Trophoblast cell (in vitro differentiated cells and primary cell): ENCODE measurements around the gene SPANXN4.

ENCODE experiments used
- DNase-seq, 2 donors: peaks; one replicate each; pipeline ENCODE4 v3.0.0-alpha.2; 2016
- H2AFZ ChIP-seq: 2 replicates; pipeline ENCODE4 v1.6.1; 2013; ENCODE audit warnings: low read length, moderate library complexity, mild to moderate bottlenecking; ENCODE audit not compliant: insufficient read depth, poor library complexity
- H2AK5ac ChIP-seq: 2 replicates; pipeline ENCODE4 v1.6.1; 2013; ENCODE audit warnings: mild to moderate bottlenecking, low read length
- H2BK120ac ChIP-seq: 2 replicates; pipeline ENCODE4 v1.6.1; 2013; ENCODE audit warnings: low read length, mild to moderate bottlenecking, moderate library complexity; ENCODE audit not compliant: insufficient read depth, poor library complexity
- H2BK12ac ChIP-seq: 2 replicates; pipeline ENCODE4 v1.6.1; 2013; ENCODE audit warnings: mild to moderate bottlenecking, low read length, moderate library complexity
- H2BK5ac ChIP-seq: 2 replicates; pipeline ENCODE4 v1.6.1; 2013; ENCODE audit warnings: low read length, low read depth, moderate library complexity, mild to moderate bottlenecking; ENCODE audit not compliant: poor library complexity
- H3K14ac ChIP-seq: 2 replicates; pipeline ENCODE4 v1.6.1; 2013; ENCODE audit warnings: mild to moderate bottlenecking, low read length
- H3K18ac ChIP-seq: 2 replicates; pipeline ENCODE4 v1.6.1; 2013; ENCODE audit warnings: mild to moderate bottlenecking, low read length
- H3K23ac ChIP-seq: 2 replicates; pipeline ENCODE4 v1.6.1; 2013; ENCODE audit warnings: low read length
- H3K27ac ChIP-seq: 2 replicates; pipeline ENCODE4 v1.5.1; 2013; ENCODE audit warnings: low read depth, mild to moderate bottlenecking, inconsistent platforms, low read length, moderate library complexity
- H3K27me3 ChIP-seq: 2 replicates; pipeline ENCODE4 v1.6.1; 2013; ENCODE audit warnings: inconsistent platforms, mild to moderate bottlenecking, low read length, moderate library complexity; ENCODE audit not compliant: insufficient read depth
- H3K36me3 ChIP-seq, 2 experiments: 1 replicate in 1 of 2; 2 replicates in 1 of 2; pipeline ENCODE4 v1.6.1; 2013; ENCODE audit warnings: low read length in 2 of 2, mild to moderate bottlenecking in 2 of 2, moderate library complexity in 1 of 2; ENCODE audit not compliant: insufficient read depth in 2 of 2, control insufficient read depth in 1 of 2
- H3K4ac ChIP-seq: 2 replicates; pipeline ENCODE4 v1.6.1; 2013; ENCODE audit warnings: low read depth, mild to moderate bottlenecking, low read length, moderate library complexity
- H3K4me1 ChIP-seq, 2 experiments: 1 replicate in 1 of 2; 2 replicates in 1 of 2; pipeline ENCODE4 v1.6.1; 2013; ENCODE audit warnings: low read length in 2 of 2, mild to moderate bottlenecking in 2 of 2, moderate library complexity in 1 of 2; ENCODE audit not compliant: insufficient read depth in 2 of 2, control insufficient read depth in 1 of 2
- H3K4me2 ChIP-seq: 2 replicates; pipeline ENCODE4 v1.6.1; 2013; ENCODE audit warnings: inconsistent platforms, mild to moderate bottlenecking, low read length, moderate library complexity
- H3K4me3 ChIP-seq: 2 replicates; pipeline ENCODE4 v1.5.1; 2013; ENCODE audit warnings: mild to moderate bottlenecking, low read depth, low read length, inconsistent platforms
- H3K79me1 ChIP-seq: one replicate; pipeline ENCODE4 v1.6.1; 2013; ENCODE audit warnings: low read length
- H3K79me2 ChIP-seq: 2 replicates; pipeline ENCODE4 v1.6.1; 2013; ENCODE audit warnings: low read length, mild to moderate bottlenecking; ENCODE audit not compliant: control insufficient read depth, insufficient read depth, poor library complexity
- H3K9ac ChIP-seq: 2 replicates; pipeline ENCODE4 v1.6.1; 2013; ENCODE audit warnings: mild to moderate bottlenecking, low read length
- H3K9me3 ChIP-seq: 2 replicates; pipeline ENCODE4 v1.6.1; 2013; ENCODE audit warnings: low read depth, mild to moderate bottlenecking, control low read depth, inconsistent platforms, low read length; ENCODE audit not compliant: insufficient read depth
- H4K12ac ChIP-seq: 2 replicates; pipeline ENCODE4 v1.6.1; 2013; ENCODE audit warnings: low read depth, mild to moderate bottlenecking, low read length, moderate library complexity
- H4K8ac ChIP-seq: 2 replicates; pipeline ENCODE4 v1.6.1; 2013; ENCODE audit warnings: low read depth, mild to moderate bottlenecking, low read length, moderate library complexity
- H4K91ac ChIP-seq: one replicate; pipeline ENCODE4 v1.6.1; 2013; ENCODE audit warnings: low read depth, mild to moderate bottlenecking, low read length, moderate library complexity
- WGBS: extraction: QIAGEN DNeasy Blood & Tissue Kit; methylation state at CpG from one replicate; pipeline ENCODE4 v1.1.7; 2013; ENCODE audit warnings: missing lambda C conversion rate; ENCODE audit not compliant: insufficient read length, insufficient coverage; ENCODE audit errors: extremely low coverage; 5-methylcytosine and 5-hydroxymethylcytosine counted together

Gene SPANXN4

DNA sequence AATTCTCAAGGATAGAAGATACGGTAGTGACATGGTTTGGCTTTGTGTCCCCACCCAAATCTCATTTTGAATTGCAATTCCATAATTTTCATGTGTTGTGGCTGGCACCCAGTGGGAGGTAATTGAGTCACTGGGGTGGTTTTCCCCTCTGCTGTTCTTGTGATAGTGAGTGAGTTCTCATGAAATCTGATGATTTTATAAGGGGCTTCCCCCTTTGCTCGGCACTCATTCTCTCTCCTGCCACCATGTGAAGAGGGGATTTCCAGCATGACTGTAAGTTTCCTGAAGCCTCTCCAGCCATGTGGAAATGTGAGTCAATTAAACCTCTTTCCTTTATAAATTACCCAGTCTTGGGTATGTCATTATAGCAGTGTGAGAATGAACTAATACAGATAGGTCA, 8.5 kb upstream of the SPANXN4 start:
- no peak overlapping the region for H3K4me2 ChIP-seq
- no peak overlapping the region for H3K4me3 ChIP-seq
- H3K4ac ChIP-seq = no peak overlapping the region
- no CpG with 5 or more reads among the region's 2 CpGs for WGBS
- no peak overlapping the region for H2AK5ac ChIP-seq
- no peaks in the 10 kb centered on the region for H3K27me3 ChIP-seq
- no peak overlapping the region for H3K27ac ChIP-seq
- no peak overlapping the region for H3K14ac ChIP-seq
- no peak overlapping the region for H3K9ac ChIP-seq
- no peaks in the 10 kb centered on the region for H3K36me3 ChIP-seq
- no peaks in the 10 kb centered on the region for H3K9me3 ChIP-seq
- H3K23ac ChIP-seq = no peak overlapping the region
- H3K79me1 ChIP-seq = no peaks in the 10 kb centered on the region
- no peak overlapping the region for H3K18ac ChIP-seq
- H2AFZ ChIP-seq = no peak overlapping the region
- no peak overlapping the region for H4K12ac ChIP-seq
- H4K8ac ChIP-seq = no peak overlapping the region
- H2BK12ac ChIP-seq = no peak overlapping the region
- H4K91ac ChIP-seq = no peak overlapping the region
- H2BK120ac ChIP-seq = no peak overlapping the region
- no peak overlapping the region for H2BK5ac ChIP-seq
- no peaks in the 10 kb centered on the region for H3K79me2 ChIP-seq
- no peak for DNase-seq
- no peaks in the 10 kb centered on the region for H3K4me1 ChIP-seq

DNA sequence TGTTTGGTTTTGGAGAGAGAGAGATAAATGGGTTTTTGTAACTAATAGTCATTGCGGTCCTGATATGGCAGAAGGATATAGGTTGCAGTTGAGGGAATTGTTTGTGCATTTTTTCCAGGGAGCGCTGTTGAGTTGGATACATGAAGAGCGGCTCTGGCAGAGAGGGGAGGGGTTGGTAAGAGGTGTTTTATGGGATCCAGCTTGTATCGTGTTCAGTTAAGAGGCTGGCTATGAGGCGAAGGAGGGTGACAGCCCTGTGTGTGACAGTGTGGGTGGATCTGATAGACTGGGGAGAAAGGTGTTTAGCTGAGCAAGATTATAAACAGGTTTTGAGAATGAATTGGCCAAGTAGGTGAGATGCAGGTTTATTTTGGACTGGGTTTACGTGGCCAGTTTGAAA, 1.5 kb downstream of the SPANXN4 start:
- no peak overlapping the region for H3K4ac ChIP-seq
- H3K4me2 ChIP-seq = no peak overlapping the region
- no CpG with 5 or more reads among the region's 6 CpGs for WGBS
- no peaks in the 10 kb centered on the region for H3K79me2 ChIP-seq
- no peak overlapping the region for H2BK12ac ChIP-seq
- H3K9me3 ChIP-seq = no peaks in the 10 kb centered on the region
- no peak overlapping the region for H4K12ac ChIP-seq
- no peak overlapping the region for H2AK5ac ChIP-seq
- no peak overlapping the region for H2BK5ac ChIP-seq
- H3K4me1 ChIP-seq = no peaks in the 10 kb centered on the region
- H3K27me3 ChIP-seq = no peaks in the 10 kb centered on the region
- no peak overlapping the region for H3K14ac ChIP-seq
- H2AFZ ChIP-seq = no peak overlapping the region
- H3K36me3 ChIP-seq = no peaks in the 10 kb centered on the region
- no peak overlapping the region for H3K27ac ChIP-seq
- no peak overlapping the region for H4K8ac ChIP-seq
- H3K4me3 ChIP-seq = no peak overlapping the region
- no peak for DNase-seq
- no peak overlapping the region for H3K18ac ChIP-seq
- no peak overlapping the region for H4K91ac ChIP-seq
- no peak overlapping the region for H3K9ac ChIP-seq
- no peaks in the 10 kb centered on the region for H3K79me1 ChIP-seq
- no peak overlapping the region for H3K23ac ChIP-seq
- H2BK120ac ChIP-seq = no peak overlapping the region

DNA sequence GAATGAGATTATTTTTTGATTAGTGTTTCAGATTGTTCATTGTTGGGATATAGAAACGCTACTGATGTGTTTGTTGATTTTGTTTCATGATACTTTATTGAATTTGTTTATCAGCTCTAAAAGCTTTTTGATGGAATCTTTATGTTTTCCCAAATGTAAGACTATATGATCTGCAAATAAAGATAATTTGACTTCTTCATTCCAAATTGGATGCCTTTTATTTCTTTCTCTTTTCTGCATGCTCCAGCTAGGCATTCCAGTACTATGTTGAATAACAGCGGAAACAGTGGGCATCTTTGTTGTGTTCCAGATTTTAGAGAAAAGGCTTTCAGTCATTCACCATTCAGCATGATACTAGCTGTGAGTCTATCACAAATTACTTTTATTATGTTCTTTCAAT, 21.8 kb downstream of the SPANXN4 start:
- H3K14ac ChIP-seq = no peak overlapping the region
- WGBS = no CpG with 5 or more reads among the region's 2 CpGs
- no peak overlapping the region for H4K91ac ChIP-seq
- H3K9me3 ChIP-seq = no peaks in the 10 kb centered on the region
- H2AK5ac ChIP-seq = no peak overlapping the region
- H3K18ac ChIP-seq = no peak overlapping the region
- H2BK5ac ChIP-seq = no peak overlapping the region
- H3K4me3 ChIP-seq = no peak overlapping the region
- no peak overlapping the region for H4K12ac ChIP-seq
- H3K79me1 ChIP-seq = no peaks in the 10 kb centered on the region
- H3K23ac ChIP-seq = no peak overlapping the region
- no peak overlapping the region for H3K4me2 ChIP-seq
- H2AFZ ChIP-seq = no peak overlapping the region
- no peaks in the 10 kb centered on the region for H3K36me3 ChIP-seq
- no peak overlapping the region for H3K9ac ChIP-seq
- H2BK12ac ChIP-seq = no peak overlapping the region
- H3K4me1 ChIP-seq = no peaks in the 10 kb centered on the region
- H2BK120ac ChIP-seq = no peak overlapping the region
- DNase-seq = no peak
- no peak overlapping the region for H4K8ac ChIP-seq
- no peak overlapping the region for H3K27ac ChIP-seq
- no peak overlapping the region for H3K4ac ChIP-seq
- H3K79me2 ChIP-seq = no peaks in the 10 kb centered on the region
- no peaks in the 10 kb centered on the region for H3K27me3 ChIP-seq

DNA sequence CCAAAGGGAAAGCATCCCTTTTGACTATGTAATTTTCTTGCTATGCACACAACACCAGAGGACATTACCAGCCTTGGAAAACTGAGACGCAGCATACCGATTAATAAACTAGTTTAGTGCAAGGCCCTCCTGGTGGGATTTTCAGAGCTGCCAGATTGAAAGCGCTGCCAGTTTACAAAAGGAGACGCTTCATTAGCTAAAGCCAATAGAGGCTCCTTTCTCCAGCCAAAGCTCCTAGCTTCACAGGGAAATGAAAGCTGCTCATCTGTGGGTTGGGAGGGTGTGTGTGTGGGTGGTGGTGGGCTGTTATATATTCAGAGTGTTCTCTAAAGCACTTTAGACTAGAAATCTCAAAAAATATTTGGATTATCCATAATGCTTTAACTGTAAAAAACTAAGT, 32.4 kb downstream of the SPANXN4 start:
- no peak overlapping the region for H4K8ac ChIP-seq
- no CpG with 5 or more reads among the region's 4 CpGs for WGBS
- no peak overlapping the region for H2AK5ac ChIP-seq
- DNase-seq = no peak
- no peak overlapping the region for H3K4ac ChIP-seq
- no peaks in the 10 kb centered on the region for H3K79me1 ChIP-seq
- H2BK5ac ChIP-seq = no peak overlapping the region
- H4K91ac ChIP-seq = no peak overlapping the region
- H2BK120ac ChIP-seq = no peak overlapping the region
- H3K18ac ChIP-seq = no peak overlapping the region
- no peak overlapping the region for H3K4me2 ChIP-seq
- H4K12ac ChIP-seq = no peak overlapping the region
- H3K4me1 ChIP-seq = no peaks in the 10 kb centered on the region
- no peak overlapping the region for H3K9ac ChIP-seq
- H3K9me3 ChIP-seq = no peaks in the 10 kb centered on the region
- no peak overlapping the region for H3K4me3 ChIP-seq
- no peaks in the 10 kb centered on the region for H3K27me3 ChIP-seq
- no peak overlapping the region for H3K23ac ChIP-seq
- no peak overlapping the region for H3K14ac ChIP-seq
- no peak overlapping the region for H2AFZ ChIP-seq
- no peak overlapping the region for H2BK12ac ChIP-seq
- H3K36me3 ChIP-seq = no peaks in the 10 kb centered on the region
- no peak overlapping the region for H3K27ac ChIP-seq
- no peaks in the 10 kb centered on the region for H3K79me2 ChIP-seq
